ENCODE data around the gene GYG1.
"Not testable (repeated sequence)": the region's sequence is repeated elsewhere in the genome, so short reads cannot be mapped to it uniquely, and the experiment has no call there.

The GYG1 gene

GRCh38 chr3:148964809-148965208, 26.5 kb upstream of the GYG1 start:
- ATAC-seq (replicated peaks; ENCODE audit: extremely low read depth, poor library complexity, severe bottlenecking), result no peak
- Mint-ChIP-seq H3K4me3 (no peak overlapping the region), H3K27ac (ENCODE audit: low read depth) (no peak overlapping the region), H3K9me3 (no peaks in the 10 kb centered on the region), H3K4me1 (no peaks in the 10 kb centered on the region), H3K36me3 (ENCODE audit: insufficient read depth) (no peaks in the 10 kb centered on the region), H3K27me3 (peaks cover 9% of the 10 kb centered on the region)
- no peak for DNase-seq (ENCODE audit: low spot score in 2 of 2)

GRCh38 chr3:148968321-148968720, 23.0 kb upstream of the GYG1 start:
- no peaks in the 10 kb centered on the region for H3K4me1 Mint-ChIP-seq
- DNase-seq (ENCODE audit: low spot score in 2 of 2) (no peak), ATAC-seq (replicated peaks; ENCODE audit: extremely low read depth, poor library complexity, severe bottlenecking) (no peak)
- no peak overlapping the region for H3K27ac Mint-ChIP-seq (ENCODE audit: low read depth)
- no peaks in the 10 kb centered on the region for H3K36me3 Mint-ChIP-seq (ENCODE audit: insufficient read depth)
- no peak overlapping the region for H3K4me3 Mint-ChIP-seq
- H3K27me3 Mint-ChIP-seq, result no peaks in the 10 kb centered on the region
- no peaks in the 10 kb centered on the region for H3K9me3 Mint-ChIP-seq

- Mint-ChIP-seq H3K27me3 (no peaks in the 10 kb centered on the region), H3K36me3 (ENCODE audit: insufficient read depth) (no peaks in the 10 kb centered on the region), H3K4me3 (no peak overlapping the region), H3K9me3 (no peaks in the 10 kb centered on the region), H3K27ac (ENCODE audit: low read depth) (no peak overlapping the region), H3K4me1 (no peaks in the 10 kb centered on the region)
- DNase-seq (ENCODE audit: low spot score in 2 of 2) (no peak), ATAC-seq (replicated peaks; ENCODE audit: extremely low read depth, poor library complexity, severe bottlenecking) (no peak)
Measured at GRCh38 chr3:148970271-148970670, 21.1 kb upstream of the GYG1 start.

DNA sequence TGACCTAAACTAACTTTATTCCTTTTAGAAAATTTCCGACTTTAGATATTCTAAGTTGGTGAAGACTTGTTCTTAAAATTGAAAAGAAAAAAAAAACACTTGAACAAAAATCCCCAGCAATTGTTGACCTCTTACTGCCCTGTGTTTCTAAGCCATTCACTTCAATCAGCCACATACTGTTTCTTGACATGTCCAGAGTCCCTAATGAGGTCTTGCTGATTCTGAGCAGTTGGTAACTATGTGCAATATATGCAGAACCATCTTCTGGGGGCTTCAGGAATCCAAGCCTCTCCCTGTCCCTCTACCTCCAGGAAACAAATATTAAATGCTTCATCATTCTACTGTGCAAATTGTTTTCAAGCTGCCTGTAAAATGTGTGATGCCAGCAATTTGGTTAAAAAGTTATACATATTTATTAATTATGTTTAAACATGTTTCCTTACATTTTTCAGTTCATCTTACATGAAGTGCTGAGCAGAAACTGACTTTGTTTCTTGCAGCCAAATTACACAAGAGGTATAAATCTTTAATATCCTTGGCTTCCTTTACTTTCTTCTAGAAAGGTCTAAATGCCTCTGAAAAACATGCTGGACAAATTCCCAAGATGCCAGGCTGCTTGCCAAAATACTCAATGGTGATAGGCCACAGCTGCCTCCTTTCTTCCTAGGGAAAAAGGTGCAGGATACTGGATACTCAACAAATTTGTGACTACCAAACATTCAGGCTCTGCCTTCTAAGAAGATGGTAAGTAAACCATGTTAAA, 19.8 kb upstream of the GYG1 start:
- DNase-seq (ENCODE audit: low spot score in 2 of 2), result no peak
- Mint-ChIP-seq H3K27me3 (no peaks in the 10 kb centered on the region), H3K4me3 (no peak overlapping the region), H3K27ac (ENCODE audit: low read depth) (no peak overlapping the region), H3K4me1 (no peaks in the 10 kb centered on the region), H3K36me3 (ENCODE audit: insufficient read depth) (no peaks in the 10 kb centered on the region), H3K9me3 (no peaks in the 10 kb centered on the region)
- ATAC-seq (replicated peaks; ENCODE audit: extremely low read depth, poor library complexity, severe bottlenecking), result no peak

GRCh38 chr3:148974726-148975125, 16.6 kb upstream of the GYG1 start:
- H3K4me3 Mint-ChIP-seq, result no peak overlapping the region
- H3K27ac Mint-ChIP-seq (ENCODE audit: low read depth), result no peak overlapping the region
- H3K4me1 Mint-ChIP-seq, result no peaks in the 10 kb centered on the region
- H3K36me3 Mint-ChIP-seq (ENCODE audit: insufficient read depth), result peaks cover 1% of the 10 kb centered on the region
- no peak for ATAC-seq (replicated peaks; ENCODE audit: extremely low read depth, poor library complexity, severe bottlenecking)
- peaks cover 8% of the 10 kb centered on the region for H3K27me3 Mint-ChIP-seq
- no peaks in the 10 kb centered on the region for H3K9me3 Mint-ChIP-seq
- no peak for DNase-seq (ENCODE audit: low spot score in 2 of 2)

- H3K36me3 Mint-ChIP-seq (ENCODE audit: insufficient read depth), result peaks cover 1% of the 10 kb centered on the region
- no peaks in the 10 kb centered on the region for H3K9me3 Mint-ChIP-seq
- DNase-seq (ENCODE audit: low spot score in 2 of 2) (no peak), ATAC-seq (replicated peaks; ENCODE audit: extremely low read depth, poor library complexity, severe bottlenecking) (no peak)
- H3K27ac Mint-ChIP-seq (ENCODE audit: low read depth), result no peak overlapping the region
- no peak overlapping the region for H3K4me3 Mint-ChIP-seq
- H3K27me3 Mint-ChIP-seq, result peaks cover 13% of the 10 kb centered on the region
- no peaks in the 10 kb centered on the region for H3K4me1 Mint-ChIP-seq
Measured at GRCh38 chr3:148975248-148975647, 16.1 kb upstream of the GYG1 start.

DNA sequence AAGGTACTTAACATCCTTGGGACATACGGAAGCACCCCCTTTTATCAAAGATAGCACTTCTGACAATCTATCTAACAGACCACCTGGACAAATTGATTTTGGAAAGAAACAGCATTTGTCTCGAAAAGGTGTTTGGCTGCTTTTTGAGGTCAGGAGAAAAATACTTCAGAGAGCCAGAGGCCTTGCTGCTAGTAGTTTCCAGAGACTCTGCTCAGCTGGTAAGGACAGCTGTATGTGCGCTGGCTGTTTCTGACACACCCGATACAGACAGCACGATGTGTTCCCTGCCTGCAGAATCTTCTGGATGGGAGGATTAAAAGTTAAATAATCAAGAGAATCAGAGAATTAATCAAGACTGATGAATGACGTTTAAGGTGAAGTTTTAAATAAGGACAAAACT, 15.6 kb upstream of the GYG1 start:
- no peaks in the 10 kb centered on the region for H3K4me1 Mint-ChIP-seq
- H3K27me3 Mint-ChIP-seq, result peaks cover 18% of the 10 kb centered on the region
- no peak for ATAC-seq (replicated peaks; ENCODE audit: extremely low read depth, poor library complexity, severe bottlenecking)
- peaks cover 1% of the 10 kb centered on the region for H3K36me3 Mint-ChIP-seq (ENCODE audit: insufficient read depth)
- H3K27ac Mint-ChIP-seq (ENCODE audit: low read depth), result no peak overlapping the region
- no peak overlapping the region for H3K4me3 Mint-ChIP-seq
- DNase-seq (ENCODE audit: low spot score in 2 of 2), result no peak
- H3K9me3 Mint-ChIP-seq, result no peaks in the 10 kb centered on the region

GRCh38 chr3:148981273-148981672, 10.1 kb upstream of the GYG1 start:
- H3K27me3 Mint-ChIP-seq, result peaks cover 23% of the 10 kb centered on the region
- DNase-seq (ENCODE audit: low spot score in 2 of 2), result no peak
- no peaks in the 10 kb centered on the region for H3K4me1 Mint-ChIP-seq
- no peak overlapping the region for H3K27ac Mint-ChIP-seq (ENCODE audit: low read depth)
- H3K9me3 Mint-ChIP-seq, result no peaks in the 10 kb centered on the region
- ATAC-seq (replicated peaks; ENCODE audit: extremely low read depth, poor library complexity, severe bottlenecking), result no peak
- H3K36me3 Mint-ChIP-seq (ENCODE audit: insufficient read depth), result peaks cover 1% of the 10 kb centered on the region
- H3K4me3 Mint-ChIP-seq, result no peak overlapping the region

DNA sequence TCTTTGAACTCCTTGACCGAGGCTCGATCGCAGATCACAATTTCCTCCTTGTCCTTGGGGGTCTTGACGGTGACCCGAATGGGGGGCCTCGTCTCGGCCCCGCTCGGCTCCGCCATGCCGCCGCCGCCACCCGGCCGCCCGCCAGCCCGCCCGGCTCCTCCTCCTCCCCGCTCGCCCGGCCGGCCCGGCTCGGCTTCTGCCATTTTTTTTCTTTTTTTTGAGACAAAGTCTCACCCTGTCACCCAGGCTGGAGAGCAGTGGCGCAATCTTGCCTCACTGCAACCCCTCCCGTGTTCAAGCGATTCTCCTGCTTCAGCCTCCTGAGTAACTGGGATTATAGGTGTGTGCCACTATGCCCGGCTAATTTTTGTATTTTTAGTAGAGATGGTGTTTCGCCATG, 3.8 kb upstream of the GYG1 start:
- H3K27me3 Mint-ChIP-seq; H3K4me1 Mint-ChIP-seq; H3K27ac Mint-ChIP-seq (ENCODE audit: low read depth); H3K4me3 Mint-ChIP-seq; ATAC-seq (replicated peaks; ENCODE audit: extremely low read depth, poor library complexity, severe bottlenecking); H3K9me3 Mint-ChIP-seq; DNase-seq (ENCODE audit: low spot score in 2 of 2); H3K36me3 Mint-ChIP-seq (ENCODE audit: insufficient read depth): not testable (repeated sequence)

DNA sequence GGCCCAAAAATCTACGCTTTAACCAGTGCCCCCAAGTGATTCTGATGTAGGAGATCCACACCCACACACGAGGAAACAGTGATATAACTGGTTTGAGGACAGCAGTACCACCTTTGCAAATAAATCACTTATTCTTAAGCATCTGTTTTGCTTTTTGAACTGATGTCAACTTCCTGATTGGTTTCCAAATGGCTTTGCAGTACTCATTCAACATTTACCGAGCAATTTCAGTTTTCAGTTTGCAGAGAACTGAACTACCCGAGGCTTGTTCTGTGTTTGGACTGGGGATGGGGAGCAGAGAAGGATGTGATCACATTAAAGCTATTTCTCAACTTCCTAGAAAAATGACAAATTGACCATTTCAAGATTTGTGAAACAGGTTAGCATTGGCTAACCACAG, 1.1 kb upstream of the GYG1 start:
- peaks cover 10% of the 10 kb centered on the region for H3K36me3 Mint-ChIP-seq (ENCODE audit: insufficient read depth)
- peak overlapping the region; percentile 93 for H3K27ac Mint-ChIP-seq (ENCODE audit: low read depth)
- no peaks in the 10 kb centered on the region for H3K9me3 Mint-ChIP-seq
- peaks cover 19% of the 10 kb centered on the region for H3K4me1 Mint-ChIP-seq
- ATAC-seq (replicated peaks; ENCODE audit: extremely low read depth, poor library complexity, severe bottlenecking), result no peak
- H3K27me3 Mint-ChIP-seq, result no peaks in the 10 kb centered on the region
- H3K4me3 Mint-ChIP-seq, result peak overlapping the region; percentile 91
- no peak for DNase-seq (ENCODE audit: low spot score in 2 of 2)

DNA sequence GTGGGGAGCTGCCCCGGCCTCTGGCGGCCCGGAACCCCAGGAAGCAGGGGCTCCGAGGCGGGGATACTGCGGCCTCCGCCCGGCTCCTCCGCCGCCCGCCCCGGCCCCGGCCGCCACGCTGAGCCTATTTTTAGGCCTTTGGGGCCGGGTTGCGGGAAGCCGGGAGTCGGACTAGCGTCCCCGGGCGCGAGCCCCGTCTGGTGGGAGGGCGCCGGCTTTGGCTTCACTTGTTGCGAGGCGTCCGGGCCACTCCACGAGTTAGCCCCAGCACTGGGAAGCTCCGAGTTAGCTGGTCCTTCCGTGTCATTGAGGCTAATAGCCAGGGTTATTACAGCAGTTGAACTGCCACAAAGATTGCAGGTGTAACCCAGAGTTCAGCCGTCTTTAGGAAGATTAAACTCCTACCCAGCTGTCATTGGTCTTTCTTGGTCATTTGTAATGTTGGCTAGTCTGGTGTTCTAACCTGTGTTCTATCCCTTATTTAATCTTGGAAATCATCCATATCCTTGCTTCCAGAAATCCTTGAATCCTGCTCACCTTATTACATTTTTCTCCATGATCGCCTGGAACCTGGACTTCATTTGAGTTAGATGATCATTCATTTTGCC, 791 bp downstream of the GYG1 start:
- ATAC-seq (replicated peaks; ENCODE audit: extremely low read depth, poor library complexity, severe bottlenecking), result peak; percentile 11
- Mint-ChIP-seq H3K9me3 (no peaks in the 10 kb centered on the region), H3K4me3 (peak overlapping the region; percentile 91), H3K36me3 (ENCODE audit: insufficient read depth) (peaks cover 26% of the 10 kb centered on the region), H3K4me1 (peaks cover 36% of the 10 kb centered on the region), H3K27ac (ENCODE audit: low read depth) (peak overlapping the region; percentile 93), H3K27me3 (no peaks in the 10 kb centered on the region)
- no peak for DNase-seq (ENCODE audit: low spot score in 2 of 2)

DNA sequence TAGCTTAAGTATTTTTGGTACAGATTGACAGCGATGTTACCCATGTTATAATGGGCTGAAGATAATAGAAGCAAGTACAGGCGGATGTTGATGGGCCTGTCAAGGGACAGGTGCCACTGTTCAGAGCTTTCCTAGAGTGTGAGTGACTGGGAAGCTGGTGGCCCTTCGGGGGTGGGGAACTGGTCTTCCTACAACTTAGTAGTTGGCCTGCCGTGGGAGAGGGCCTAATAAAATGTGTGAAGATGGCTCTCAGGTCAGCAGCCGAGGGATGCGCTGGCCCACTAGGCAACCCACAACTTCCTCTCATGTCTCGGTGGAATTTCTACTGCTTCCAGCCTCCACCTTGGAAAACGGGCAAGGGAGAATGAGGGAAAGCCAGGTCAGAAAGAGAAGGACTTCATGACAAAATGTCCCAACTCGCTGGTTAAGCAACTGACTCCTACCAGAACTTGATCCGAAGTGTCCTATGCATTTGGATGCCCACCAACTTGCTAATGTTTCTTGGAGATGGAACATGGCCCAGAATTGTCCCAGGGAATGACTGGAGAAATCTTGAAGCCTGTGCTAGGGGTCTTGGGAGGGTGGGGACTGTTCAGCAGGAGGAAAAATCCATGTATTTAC, 1.4 kb downstream of the GYG1 start:
- no peak for DNase-seq (ENCODE audit: low spot score in 2 of 2)
- H3K27me3 Mint-ChIP-seq, result no peaks in the 10 kb centered on the region
- H3K4me1 Mint-ChIP-seq, result peaks cover 40% of the 10 kb centered on the region
- peak overlapping the region; percentile 93 for H3K27ac Mint-ChIP-seq (ENCODE audit: low read depth)
- peak overlapping the region; percentile 91 for H3K4me3 Mint-ChIP-seq
- H3K9me3 Mint-ChIP-seq, result no peaks in the 10 kb centered on the region
- ATAC-seq (replicated peaks; ENCODE audit: extremely low read depth, poor library complexity, severe bottlenecking), result no peak
- H3K36me3 Mint-ChIP-seq (ENCODE audit: insufficient read depth), result peaks cover 30% of the 10 kb centered on the region

- peaks cover 64% of the 10 kb centered on the region for H3K4me1 Mint-ChIP-seq
- H3K4me3 Mint-ChIP-seq, result no peak overlapping the region
- no peaks in the 10 kb centered on the region for H3K9me3 Mint-ChIP-seq
- ATAC-seq (replicated peaks; ENCODE audit: extremely low read depth, poor library complexity, severe bottlenecking), result no peak
- peaks cover 37% of the 10 kb centered on the region for H3K36me3 Mint-ChIP-seq (ENCODE audit: insufficient read depth)
- DNase-seq (ENCODE audit: low spot score in 2 of 2), result no peak
- H3K27ac Mint-ChIP-seq (ENCODE audit: low read depth), result peak overlapping the region; percentile 82
- no peaks in the 10 kb centered on the region for H3K27me3 Mint-ChIP-seq
Measured at GRCh38 chr3:148997623-148998022, 6.3 kb downstream of the GYG1 start.
